Mucosa of gallbladder (tissue), 1 donor: ENCODE data around the gene USP8. TPM values are rescaled to one million over a fixed set of nuclear protein-coding genes. Genes with fewer than 3 reads are reported as not detected.

ENCODE experiments used
- DNase-seq: peaks from one replicate; pipeline ENCODE4 v3.0.0-alpha.2; 2020; ENCODE audit warnings: low spot score
- total RNA-seq: library from RNA; stranded (reverse); gene quantifications from one replicate; pipeline ENCODE4 v1.2.1, GENCODE V29; 2021
- donor health status: DM: no; HTN: no; CAD: no.

The USP8 gene
- total RNA-seq, 1 donor from 2014 or later = 62.6 TPM

GRCh38 chr15:50542887-50543210 lies 118.6 kb downstream of the USP8 start:
- no peak for DNase-seq

GRCh38 chr15:50543556-50543955 lies 119.4 kb downstream of the USP8 start:
- no peak for DNase-seq

- DNase-seq = no peak
These were observed 120.2 kb downstream of the USP8 start for GRCh38 chr15:50544368-50544767.

GRCh38 chr15:50546566-50546965 lies 122.4 kb downstream of the USP8 start, which contains the start of gene USP50:
USP50 (minus strand) TSS chr15:50546666; CDS start chr15:50546525, 141 bp downstream.
- no peak for DNase-seq

- no peak for DNase-seq
These were observed 125.1 kb downstream of the USP8 start for GRCh38 chr15:50549326-50549725.

- DNase-seq = no peak
These were observed 128.0 kb downstream of the USP8 start for GRCh38 chr15:50552238-50552637.

- no peak for DNase-seq
These were observed 132.6 kb downstream of the USP8 start for GRCh38 chr15:50556642-50557371.

- DNase-seq = no peak
These were observed 133.8 kb downstream of the USP8 start for GRCh38 chr15:50558012-50558411.

GRCh38 chr15:50562735-50563640 lies 138.8 kb downstream of the USP8 start:
- no peak for DNase-seq

GRCh38 chr15:50563756-50564155 lies 139.6 kb downstream of the USP8 start:
- no peak for DNase-seq

Other genes with a start within 250 kb of the USP8 start
- gene SLC27A2, start 242.2 kb upstream of the USP8 start, total RNA-seq = 22.9 TPM
- 11.7 TPM for gene HDC, start 158.7 kb upstream of the USP8 start, total RNA-seq
- gene GABPB1, start 69.2 kb upstream of the USP8 start, total RNA-seq = 16.0 TPM
- 0.20 TPM for gene USP50, start 122.3 kb downstream of the USP8 start, total RNA-seq